ENCODE data around the gene EPHA4.

The EPHA4 gene

DNA sequence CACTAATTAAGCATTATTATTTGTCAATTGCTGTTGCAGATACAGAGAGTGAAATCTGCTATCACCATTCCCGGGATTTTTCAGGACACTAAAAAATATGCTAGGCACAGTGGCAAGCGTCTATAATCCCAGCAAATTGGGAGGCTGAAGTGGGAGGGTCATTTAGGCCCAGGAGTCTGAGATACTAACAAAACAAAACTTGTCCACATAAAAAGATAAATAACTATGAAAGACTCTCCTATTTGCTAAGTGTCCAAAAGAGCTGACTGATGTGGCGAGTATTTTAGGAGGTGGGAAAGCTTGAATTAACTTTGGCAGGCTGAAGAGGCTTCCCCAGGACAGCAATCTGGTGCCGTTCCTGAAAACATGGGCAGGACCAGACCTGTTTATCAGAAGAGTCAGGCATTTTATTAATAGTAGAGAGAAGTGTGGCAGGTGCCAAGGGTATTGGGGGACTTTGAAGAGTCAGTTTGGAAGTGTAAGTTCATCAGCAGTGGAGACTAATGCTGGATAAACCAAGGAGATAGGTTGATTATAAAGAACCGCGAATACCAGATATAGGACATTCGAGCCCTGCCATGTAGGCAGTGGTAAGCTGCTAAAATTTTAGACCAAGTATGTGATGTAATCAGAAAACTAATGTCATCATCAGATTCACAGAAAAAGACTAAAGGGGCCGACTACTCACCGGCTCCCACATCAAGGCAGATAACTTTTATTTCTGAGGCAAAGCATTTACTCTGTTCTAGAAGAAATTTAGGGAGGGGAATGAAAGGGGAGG lies 201.8 kb downstream of the EPHA4 start:
- in situ Hi-C loops (cut with MboI; ENCODE audit: low sequenced_read_pairs), result no loop called here

Data from HL-60/S4 treated with phorbol 12-myristate 13-acetate at 8.2 ng/mL for 4 days and 3 days (cell line).